OCI-LY7 (cell line): ENCODE data around the gene KLK1.

Source experiments
- EZH2phosphoT487 ChIP-seq: fragments of 200-600 bp; sonication (generic); IDR thresholded peaks from 2 replicates; pipeline ENCODE4 v1.6.1; 2018; ENCODE audit warnings: low read depth, borderline replicate concordance, mild to moderate bottlenecking, mixed run types, antibody characterized with exemption, low read length, moderate library complexity, mixed read lengths
- TF ChIP-seq, protein P1 (sequence below): fragments of 200-600 bp; sonication (generic); conservative IDR thresholded peaks from 2 replicates; pipeline ENCODE4 v1.5.1; 2014; ENCODE audit warnings: mild to moderate bottlenecking, antibody characterized with exemption, low read length, moderate library complexity, mixed read lengths

DNA sequence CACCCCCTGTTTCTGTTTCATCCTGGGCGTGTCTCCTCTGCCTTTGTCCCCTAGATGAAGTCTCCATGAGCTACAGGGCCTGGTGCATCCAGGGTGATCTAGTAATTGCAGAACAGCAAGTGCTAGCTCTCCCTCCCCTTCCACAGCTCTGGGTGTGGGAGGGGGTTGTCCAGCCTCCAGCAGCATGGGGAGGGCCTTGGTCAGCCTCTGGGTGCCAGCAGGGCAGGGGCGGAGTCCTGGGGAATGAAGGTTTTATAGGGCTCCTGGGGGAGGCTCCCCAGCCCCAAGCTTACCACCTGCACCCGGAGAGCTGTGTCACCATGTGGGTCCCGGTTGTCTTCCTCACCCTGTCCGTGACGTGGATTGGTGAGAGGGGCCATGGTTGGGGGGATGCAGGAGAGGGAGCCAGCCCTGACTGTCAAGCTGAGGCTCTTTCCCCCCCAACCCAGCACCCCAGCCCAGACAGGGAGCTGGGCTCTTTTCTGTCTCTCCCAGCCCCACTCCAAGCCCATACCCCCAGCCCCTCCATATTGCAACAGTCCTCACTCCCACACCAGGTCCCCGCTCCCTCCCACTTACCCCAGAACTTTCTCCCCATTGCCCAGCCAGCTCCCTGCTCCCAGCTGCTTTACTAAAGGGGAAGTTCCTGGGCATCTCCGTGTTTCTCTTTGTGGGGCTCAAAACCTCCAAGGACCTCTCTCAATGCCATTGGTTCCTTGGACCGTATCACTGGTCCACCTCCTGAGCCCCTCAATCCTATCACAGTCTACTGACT lies 31.2 kb upstream of the KLK1 start, which contains the start of gene KLK3:
- TF ChIP-seq, protein P1, sequence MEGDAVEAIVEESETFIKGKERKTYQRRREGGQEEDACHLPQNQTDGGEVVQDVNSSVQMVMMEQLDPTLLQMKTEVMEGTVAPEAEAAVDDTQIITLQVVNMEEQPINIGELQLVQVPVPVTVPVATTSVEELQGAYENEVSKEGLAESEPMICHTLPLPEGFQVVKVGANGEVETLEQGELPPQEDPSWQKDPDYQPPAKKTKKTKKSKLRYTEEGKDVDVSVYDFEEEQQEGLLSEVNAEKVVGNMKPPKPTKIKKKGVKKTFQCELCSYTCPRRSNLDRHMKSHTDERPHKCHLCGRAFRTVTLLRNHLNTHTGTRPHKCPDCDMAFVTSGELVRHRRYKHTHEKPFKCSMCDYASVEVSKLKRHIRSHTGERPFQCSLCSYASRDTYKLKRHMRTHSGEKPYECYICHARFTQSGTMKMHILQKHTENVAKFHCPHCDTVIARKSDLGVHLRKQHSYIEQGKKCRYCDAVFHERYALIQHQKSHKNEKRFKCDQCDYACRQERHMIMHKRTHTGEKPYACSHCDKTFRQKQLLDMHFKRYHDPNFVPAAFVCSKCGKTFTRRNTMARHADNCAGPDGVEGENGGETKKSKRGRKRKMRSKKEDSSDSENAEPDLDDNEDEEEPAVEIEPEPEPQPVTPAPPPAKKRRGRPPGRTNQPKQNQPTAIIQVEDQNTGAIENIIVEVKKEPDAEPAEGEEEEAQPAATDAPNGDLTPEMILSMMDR, result no peak
- TF ChIP-seq EZH2phosphoT487, result no peak
